ENCODE data around the gene SORT1. TPM values are rescaled to one million over a fixed set of nuclear protein-coding genes. Genes with fewer than 3 reads are reported as not detected.
A peak's percentile ranks its signal among the peaks of the same experiment; 100 is the strongest.

SORT1 gene
- total RNA-seq, 4 donors from 2014 or later: 66.6 to 142 (median 105) TPM

GRCh38 chr1:109393617-109394233, 4.0 kb downstream of the SORT1 start:
- ATAC-seq: no peak
- Histone ChIP-seq H3K9me3 (no peaks in the 10 kb centered on the region), H3K36me3 (no peaks in the 10 kb centered on the region), H3K27ac (peak overlapping the region; percentile 87 to 92 (median 92)), H3K27me3 (no peaks in the 10 kb centered on the region), H3K4me1 (peaks cover 38 to 89% (median 48%) of the 10 kb centered on the region in 3 donors), H3K4me3 (peak overlapping the region in 1 of 2 donors; percentile 76)
- TF ChIP-seq POLR2A (IDR thresholded peaks at IDR 0.05) (no peak), CTCF (IDR thresholded peaks at IDR 0.05) (no peak), POLR2AphosphoS5 (IDR thresholded peaks at IDR 0.05) (no peak), EP300 (IDR thresholded peaks at IDR 0.05) (no peak)
- 8 to 35% methylated on average over 1 to 2 of the region's 2 CpGs for WGBS, 2 donors (ENCODE audit: low coverage in 1 of 2)

GRCh38 chr1:109392788-109393616, 4.7 kb downstream of the SORT1 start:
- no peaks in the 10 kb centered on the region for H3K9me3 ChIP-seq
- no peaks in the 10 kb centered on the region for H3K27me3 ChIP-seq
- peaks cover 35 to 89% (median 47%) of the 10 kb centered on the region in 3 donors for H3K4me1 ChIP-seq
- ATAC-seq: peak; percentile 55
- TF ChIP-seq POLR2A (IDR thresholded peaks at IDR 0.05): no peak
- peak; percentile 83 for TF ChIP-seq POLR2AphosphoS5 (IDR thresholded peaks at IDR 0.05)
- WGBS, 2 donors (ENCODE audit: low coverage in 1 of 2): 4 to 12% methylated on average over 7 to 10 of the region's 10 CpGs
- no peaks in the 10 kb centered on the region for H3K36me3 ChIP-seq
- peak overlapping the region; percentile 5 to 76 for H3K4me3 ChIP-seq
- peak overlapping the region; percentile 87 to 92 (median 92) for H3K27ac ChIP-seq

GRCh38 chr1:109392037-109392787, 5.5 kb downstream of the SORT1 start:
- Histone ChIP-seq H3K27me3 (no peaks in the 10 kb centered on the region), H3K27ac (peak overlapping the region; percentile 87 to 92 (median 92)), H3K4me3 (peak overlapping the region; percentile 11 to 76), H3K4me1 (peaks cover 36 to 97% (median 48%) of the 10 kb centered on the region in 3 donors), H3K36me3 (no peaks in the 10 kb centered on the region), H3K9me3 (no peaks in the 10 kb centered on the region)
- no peak for TF ChIP-seq EP300 (IDR thresholded peaks at IDR 0.05)
- no peak for TF ChIP-seq POLR2A (IDR thresholded peaks at IDR 0.05)
- TF ChIP-seq POLR2AphosphoS5 (IDR thresholded peaks at IDR 0.05): no peak
- no peak for TF ChIP-seq CTCF (IDR thresholded peaks at IDR 0.05)
- WGBS, 2 donors (ENCODE audit: low coverage in 1 of 2): 19 to 29% methylated on average over 4 of the region's 4 CpGs
- ATAC-seq: no peak

GRCh38 chr1:109391626-109392025, 6.1 kb downstream of the SORT1 start:
- Histone ChIP-seq H3K27ac (peak overlapping the region; percentile 87 to 92 (median 92)), H3K4me3 (peak overlapping the region; percentile 11 to 76)
- TF ChIP-seq POLR2A (IDR thresholded peaks at IDR 0.05) (no peak), CTCF (IDR thresholded peaks at IDR 0.05) (no peak), EP300 (IDR thresholded peaks at IDR 0.05) (no peak), POLR2AphosphoS5 (IDR thresholded peaks at IDR 0.05) (no peak)

GRCh38 chr1:109391157-109391556, 6.6 kb downstream of the SORT1 start:
- Histone ChIP-seq H3K36me3 (no peaks in the 10 kb centered on the region), H3K4me3 (peak overlapping the region; percentile 11 to 76), H3K27ac (peak overlapping the region; percentile 87 to 92 (median 92)), H3K9me3 (no peaks in the 10 kb centered on the region), H3K4me1 (peaks cover 46 to 99% (median 48%) of the 10 kb centered on the region in 3 donors), H3K27me3 (no peaks in the 10 kb centered on the region)
- 0 to 6% methylated on average over 3 of the region's 3 CpGs for WGBS, 2 donors (ENCODE audit: low coverage in 1 of 2)
- no peak for ATAC-seq
- TF ChIP-seq CTCF (IDR thresholded peaks at IDR 0.05) (no peak), POLR2A (IDR thresholded peaks at IDR 0.05) (no peak), EP300 (IDR thresholded peaks at IDR 0.05) (no peak), POLR2AphosphoS5 (IDR thresholded peaks at IDR 0.05) (peak; percentile 61)

More at GRCh38 chr1:109391626-109392025, 6.1 kb downstream of the SORT1 start:
- Histone ChIP-seq H3K9me3 (no peaks in the 10 kb centered on the region), H3K27me3 (no peaks in the 10 kb centered on the region), H3K4me1 (peaks cover 42 to 99% (median 48%) of the 10 kb centered on the region in 3 donors), H3K36me3 (no peaks in the 10 kb centered on the region)
- no peak for ATAC-seq
